Thyroid gland (tissue), 4 donors: Measurements from ENCODE around the gene CGB5.
"Not testable (repeated sequence)": the region's sequence is repeated elsewhere in the genome, so short reads cannot be mapped to it uniquely, and the experiment has no call there.

Experiments
- CTCF ChIP-seq, 6 experiments: fragments of 200-600 bp in 3 of 6; fragments of 450-650 bp in 3 of 6; sonication (generic) in 3 of 6; IDR thresholded peaks; one replicate each; pipeline ENCODE4 v1.5.1; 2016 to 2019; ENCODE audit warnings: antibody characterized with exemption in 6 of 6, mild to moderate bottlenecking in 2 of 6, inconsistent platforms in 1 of 6, moderate library complexity in 1 of 6
- POLR2A ChIP-seq, 2 donors: fragments of 450-650 bp; IDR thresholded peaks; one replicate each; pipeline ENCODE4 v1.6.1; 2017; ENCODE audit warnings: antibody characterized with exemption in 2 of 2, mild to moderate bottlenecking in 2 of 2, moderate library complexity in 1 of 2

- TF ChIP-seq CTCF, POLR2A (IDR thresholded peaks at IDR 0.05): not testable (repeated sequence)
Observed at GRCh38 chr19:49025599-49025998, 18.0 kb upstream of the CGB5 start.
